HEK293 (cell line): ENCODE data around the gene SEC61A2.

Experiments used
- CTCF ChIA-PET: fragments of 350-600 bp; formaldehyde crosslinking; extraction: SDS; loops from one replicate; lab custom pipeline; 2021; ENCODE audit warnings: antibody characterized with exemption; lab: Yijun Ruan, JAX
- POLR2A ChIA-PET: fragments of 300-600 bp; formaldehyde crosslinking; extraction: SDS; loops from one replicate; lab custom pipeline; 2020; ENCODE audit warnings: antibody characterized with exemption, inconsistent platforms; lab: Yijun Ruan, JAX
- H3K27ac ChIP-seq: fragments of 200-500 bp; sonication (Bioruptor generic); 2 replicates; pipeline ENCODE4 v1.5.1; 2014; ENCODE audit warnings: low read depth, low read length, control low read depth, inconsistent platforms; ENCODE audit errors: extremely low read depth
- H3K36me3 ChIP-seq, 2 experiments: fragments of 200-500 bp in 1 of 2; sonication (Bioruptor generic) in 1 of 2; 1 replicate in 1 of 2; 2 replicates in 1 of 2; pipeline ENCODE4 v1.5.1; 2014 to 2017; ENCODE audit warnings: inconsistent platforms in 2 of 2, low read length in 2 of 2; ENCODE audit not compliant: control insufficient read depth in 2 of 2, insufficient read depth in 1 of 2
- H3K4me1 ChIP-seq: fragments of 200-500 bp; sonication (Bioruptor generic); 2 replicates; pipeline ENCODE4 v1.5.1; 2014; ENCODE audit warnings: mild to moderate bottlenecking, low read length, inconsistent platforms; ENCODE audit not compliant: control insufficient read depth, insufficient read depth
- H3K4me3 ChIP-seq: 2 replicates; pipeline ENCODE4 v1.5.1; 2011; ENCODE audit warnings: low read depth, mild to moderate bottlenecking, control low read depth, low read length, moderate library complexity
- H3K9me3 ChIP-seq: fragments of 200-500 bp; sonication (Bioruptor generic); 2 replicates; pipeline ENCODE4 v1.5.1; 2014; ENCODE audit warnings: low read depth, low read length, inconsistent platforms; ENCODE audit not compliant: control insufficient read depth, insufficient read depth
- EGR2 ChIP-seq: fragments of 450-650 bp; formaldehyde crosslinking; IDR thresholded peaks from 2 replicates; pipeline ENCODE4 v1.5.1; 2016; ENCODE audit warnings: low read depth, missing biosample characterization, missing genetic modification characterization
- HOXC10 ChIP-seq: sonication (generic); formaldehyde crosslinking; IDR thresholded peaks from 2 replicates; pipeline ENCODE4 v1.8.1; 2023; ENCODE audit warnings: mild to moderate bottlenecking, missing genetic modification reagents
- SCRT1 ChIP-seq: fragments of 450-650 bp; formaldehyde crosslinking; IDR thresholded peaks from 2 replicates; pipeline ENCODE4 v1.5.1; 2016; ENCODE audit warnings: missing biosample characterization, missing genetic modification characterization, borderline replicate concordance
- WT1 ChIP-seq: fragments of 450-650 bp; formaldehyde crosslinking; IDR thresholded peaks from 2 replicates; pipeline ENCODE4 v1.5.1; 2016; ENCODE audit warnings: missing biosample characterization, missing genetic modification characterization
- ZBTB44 ChIP-seq: fragments of 450-650 bp; IDR thresholded peaks from 2 replicates; pipeline ENCODE4 v1.5.1; 2018; ENCODE audit warnings: missing biosample characterization, mild to moderate bottlenecking, missing genetic modification characterization
- ZNF121 ChIP-seq: fragments of 450-650 bp; formaldehyde crosslinking; IDR thresholded peaks from 2 replicates; pipeline ENCODE4 v1.5.1; 2016; ENCODE audit warnings: missing biosample characterization, missing genetic modification characterization
- ZNF202 ChIP-seq: fragments of 450-650 bp; formaldehyde crosslinking; IDR thresholded peaks from 2 replicates; pipeline ENCODE4 v1.5.1; 2016; ENCODE audit warnings: missing biosample characterization, missing genetic modification characterization, borderline replicate concordance
- ZNF24 ChIP-seq: fragments of 450-650 bp; formaldehyde crosslinking; IDR thresholded peaks from 2 replicates; pipeline ENCODE4 v1.5.1; 2016; ENCODE audit warnings: missing biosample characterization, missing genetic modification characterization
- ZNF324 ChIP-seq: fragments of 450-650 bp; formaldehyde crosslinking; IDR thresholded peaks from 2 replicates; pipeline ENCODE4 v1.5.1; 2016; ENCODE audit warnings: missing biosample characterization, missing genetic modification characterization
- ZNF426 ChIP-seq: fragments of 450-650 bp; formaldehyde crosslinking; IDR thresholded peaks from 2 replicates; pipeline ENCODE4 v1.5.1; 2017; ENCODE audit warnings: missing biosample characterization, missing genetic modification characterization, mild to moderate bottlenecking, inconsistent platforms, moderate library complexity
- ZNF433 ChIP-seq: fragments of 450-650 bp; formaldehyde crosslinking; IDR thresholded peaks from 2 replicates; pipeline ENCODE4 v1.5.1; 2016; ENCODE audit warnings: missing biosample characterization, missing genetic modification characterization, low read depth
- ZNF48 ChIP-seq: fragments of 450-650 bp; formaldehyde crosslinking; IDR thresholded peaks from 2 replicates; pipeline ENCODE4 v1.5.1; 2016; ENCODE audit warnings: missing biosample characterization, missing genetic modification characterization
- ZNF501 ChIP-seq: fragments of 450-650 bp; formaldehyde crosslinking; IDR thresholded peaks from 2 replicates; pipeline ENCODE4 v1.5.1; 2016; ENCODE audit warnings: missing biosample characterization, missing genetic modification characterization
- ZNF585B ChIP-seq: fragments of 450-650 bp; formaldehyde crosslinking; IDR thresholded peaks from 2 replicates; pipeline ENCODE4 v1.5.1; 2016; ENCODE audit warnings: missing biosample characterization, missing genetic modification characterization
- ZNF596 ChIP-seq: fragments of 450-650 bp; IDR thresholded peaks from 2 replicates; pipeline ENCODE4 v1.5.0; 2018; ENCODE audit warnings: missing biosample characterization, mild to moderate bottlenecking, missing genetic modification characterization, moderate library complexity
- ZNF624 ChIP-seq: fragments of 450-650 bp; formaldehyde crosslinking; IDR thresholded peaks from 2 replicates; pipeline ENCODE4 v1.5.1; 2017; ENCODE audit warnings: missing biosample characterization, missing genetic modification characterization
- ZNF629 ChIP-seq: fragments of 450-650 bp; formaldehyde crosslinking; IDR thresholded peaks from 2 replicates; pipeline ENCODE4 v1.5.1; 2017; ENCODE audit warnings: missing biosample characterization, missing genetic modification characterization
- TF ChIP-seq, protein P1 (sequence below): fragments of 450-650 bp; formaldehyde crosslinking; IDR thresholded peaks from 2 replicates; pipeline ENCODE4 v1.5.1; 2016; ENCODE audit warnings: missing biosample characterization, missing genetic modification characterization
- TF ChIP-seq, protein P2 (sequence below): fragments of 450-650 bp; formaldehyde crosslinking; IDR thresholded peaks from 2 replicates; pipeline ENCODE4 v1.5.1; 2017; ENCODE audit warnings: missing biosample characterization, missing genetic modification characterization
- TF ChIP-seq, protein P3 (sequence below): fragments of 450-650 bp; formaldehyde crosslinking; IDR thresholded peaks from 2 replicates; pipeline ENCODE4 v1.5.1; 2017; ENCODE audit warnings: missing biosample characterization, mild to moderate bottlenecking, missing genetic modification characterization, moderate library complexity
- TF ChIP-seq, protein P4 (sequence below): fragments of 450-650 bp; formaldehyde crosslinking; IDR thresholded peaks from 2 replicates; pipeline ENCODE4 v1.5.1; 2016; ENCODE audit warnings: missing biosample characterization, missing genetic modification characterization

The SEC61A2 gene

GRCh38 chr10:12198156-12198555 lies 68.7 kb downstream of the SEC61A2 start:
- ChIA-PET POLR2A (no interaction called here), CTCF (interaction anchor here (1.1 to 1.8 kb wide), 4 partner anchors 14 to 901 kb away, joined by 3 to 8 read pairs (median 6); partner anchors contain the start of gene OPTN)
- TF ChIP-seq ZNF596 (tag by site-specific recombination) (no peak), WT1 (tag by site-specific recombination) (no peak), ZNF48 (tag by site-specific recombination) (no peak), SCRT1 (tag by site-specific recombination) (no peak), HOXC10 (CRISPR knock-in tag) (no peak), ZNF433 (tag by site-specific recombination) (no peak), ZNF629 (tag by site-specific recombination) (no peak), ZNF426 (tag by site-specific recombination) (no peak), ZNF24 (tag by site-specific recombination) (no peak)
- TF ChIP-seq, protein P1, sequence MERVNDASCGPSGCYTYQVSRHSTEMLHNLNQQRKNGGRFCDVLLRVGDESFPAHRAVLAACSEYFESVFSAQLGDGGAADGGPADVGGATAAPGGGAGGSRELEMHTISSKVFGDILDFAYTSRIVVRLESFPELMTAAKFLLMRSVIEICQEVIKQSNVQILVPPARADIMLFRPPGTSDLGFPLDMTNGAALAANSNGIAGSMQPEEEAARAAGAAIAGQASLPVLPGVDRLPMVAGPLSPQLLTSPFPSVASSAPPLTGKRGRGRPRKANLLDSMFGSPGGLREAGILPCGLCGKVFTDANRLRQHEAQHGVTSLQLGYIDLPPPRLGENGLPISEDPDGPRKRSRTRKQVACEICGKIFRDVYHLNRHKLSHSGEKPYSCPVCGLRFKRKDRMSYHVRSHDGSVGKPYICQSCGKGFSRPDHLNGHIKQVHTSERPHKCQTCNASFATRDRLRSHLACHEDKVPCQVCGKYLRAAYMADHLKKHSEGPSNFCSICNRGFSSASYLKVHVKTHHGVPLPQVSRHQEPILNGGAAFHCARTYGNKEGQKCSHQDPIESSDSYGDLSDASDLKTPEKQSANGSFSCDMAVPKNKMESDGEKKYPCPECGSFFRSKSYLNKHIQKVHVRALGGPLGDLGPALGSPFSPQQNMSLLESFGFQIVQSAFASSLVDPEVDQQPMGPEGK (tag by site-specific recombination) = no peak
- TF ChIP-seq, protein P2, sequence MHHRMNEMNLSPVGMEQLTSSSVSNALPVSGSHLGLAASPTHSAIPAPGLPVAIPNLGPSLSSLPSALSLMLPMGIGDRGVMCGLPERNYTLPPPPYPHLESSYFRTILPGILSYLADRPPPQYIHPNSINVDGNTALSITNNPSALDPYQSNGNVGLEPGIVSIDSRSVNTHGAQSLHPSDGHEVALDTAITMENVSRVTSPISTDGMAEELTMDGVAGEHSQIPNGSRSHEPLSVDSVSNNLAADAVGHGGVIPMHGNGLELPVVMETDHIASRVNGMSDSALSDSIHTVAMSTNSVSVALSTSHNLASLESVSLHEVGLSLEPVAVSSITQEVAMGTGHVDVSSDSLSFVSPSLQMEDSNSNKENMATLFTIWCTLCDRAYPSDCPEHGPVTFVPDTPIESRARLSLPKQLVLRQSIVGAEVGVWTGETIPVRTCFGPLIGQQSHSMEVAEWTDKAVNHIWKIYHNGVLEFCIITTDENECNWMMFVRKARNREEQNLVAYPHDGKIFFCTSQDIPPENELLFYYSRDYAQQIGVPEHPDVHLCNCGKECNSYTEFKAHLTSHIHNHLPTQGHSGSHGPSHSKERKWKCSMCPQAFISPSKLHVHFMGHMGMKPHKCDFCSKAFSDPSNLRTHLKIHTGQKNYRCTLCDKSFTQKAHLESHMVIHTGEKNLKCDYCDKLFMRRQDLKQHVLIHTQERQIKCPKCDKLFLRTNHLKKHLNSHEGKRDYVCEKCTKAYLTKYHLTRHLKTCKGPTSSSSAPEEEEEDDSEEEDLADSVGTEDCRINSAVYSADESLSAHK (tag by site-specific recombination) = no peak
- Histone ChIP-seq H3K27ac (no peak overlapping the region), H3K4me1 (peaks cover 11% of the 10 kb centered on the region; the same call in 1 of the 2 replicates), H3K9me3 (no peaks in the 10 kb centered on the region), H3K4me3 (no peak overlapping the region), H3K36me3 (peaks cover 32 to 46% of the 10 kb centered on the region in 2 experiments)

- no peaks in the 10 kb centered on the region for H3K4me1 ChIP-seq
- H3K9me3 ChIP-seq = no peaks in the 10 kb centered on the region
- H3K4me3 ChIP-seq = no peak overlapping the region
- H3K36me3 ChIP-seq = peaks cover 50 to 68% of the 10 kb centered on the region in 2 experiments
- no peak for TF ChIP-seq ZNF202 (tag by site-specific recombination)
- TF ChIP-seq, all 188 proteins: peak for 0
- no peak overlapping the region for H3K27ac ChIP-seq
- ChIA-PET CTCF (interaction anchor here (0.6 to 1.5 kb wide), 2 partner anchors 14 to 215 kb away, joined by 3 to 16 read pairs; no protein-coding TSS in a partner anchor), POLR2A (no interaction called here)
These were observed 71.4 kb downstream of the SEC61A2 start for GRCh38 chr10:12200850-12201249.

GRCh38 chr10:12201543-12201942 lies 72.1 kb downstream of the SEC61A2 start:
- Histone ChIP-seq H3K4me3 (no peak overlapping the region), H3K4me1 (no peaks in the 10 kb centered on the region), H3K27ac (no peak overlapping the region), H3K36me3 (peaks cover 53 to 71% of the 10 kb centered on the region in 2 experiments), H3K9me3 (no peaks in the 10 kb centered on the region)
- ChIA-PET CTCF (interaction anchor here (0.8 kb wide), 1 partner anchor 13 kb away, joined by 4 read pairs; no protein-coding TSS in a partner anchor), POLR2A (no interaction called here)
- TF ChIP-seq ZNF624 (tag by site-specific recombination) = no peak
- TF ChIP-seq ZBTB44 (tag by site-specific recombination) = no peak
- TF ChIP-seq, protein P3, sequence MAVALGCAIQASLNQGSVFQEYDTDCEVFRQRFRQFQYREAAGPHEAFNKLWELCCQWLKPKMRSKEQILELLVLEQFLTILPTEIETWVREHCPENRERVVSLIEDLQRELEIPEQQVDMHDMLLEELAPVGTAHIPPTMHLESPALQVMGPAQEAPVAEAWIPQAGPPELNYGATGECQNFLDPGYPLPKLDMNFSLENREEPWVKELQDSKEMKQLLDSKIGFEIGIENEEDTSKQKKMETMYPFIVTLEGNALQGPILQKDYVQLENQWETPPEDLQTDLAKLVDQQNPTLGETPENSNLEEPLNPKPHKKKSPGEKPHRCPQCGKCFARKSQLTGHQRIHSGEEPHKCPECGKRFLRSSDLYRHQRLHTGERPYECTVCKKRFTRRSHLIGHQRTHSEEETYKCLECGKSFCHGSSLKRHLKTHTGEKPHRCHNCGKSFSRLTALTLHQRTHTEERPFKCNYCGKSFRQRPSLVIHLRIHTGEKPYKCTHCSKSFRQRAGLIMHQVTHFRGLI (tag by site-specific recombination) = no peak
- TF ChIP-seq ZNF121 (tag by site-specific recombination) = no peak
- no peak; the same call in 1 of the 2 replicates for TF ChIP-seq EGR2 (tag by site-specific recombination)
- TF ChIP-seq ZNF585B (tag by site-specific recombination) = no peak
- no peak for TF ChIP-seq ZNF324 (tag by site-specific recombination)
- no peak for TF ChIP-seq ZNF501 (tag by site-specific recombination)
- no peak for TF ChIP-seq ZNF426 (tag by site-specific recombination)
- TF ChIP-seq, protein P4, sequence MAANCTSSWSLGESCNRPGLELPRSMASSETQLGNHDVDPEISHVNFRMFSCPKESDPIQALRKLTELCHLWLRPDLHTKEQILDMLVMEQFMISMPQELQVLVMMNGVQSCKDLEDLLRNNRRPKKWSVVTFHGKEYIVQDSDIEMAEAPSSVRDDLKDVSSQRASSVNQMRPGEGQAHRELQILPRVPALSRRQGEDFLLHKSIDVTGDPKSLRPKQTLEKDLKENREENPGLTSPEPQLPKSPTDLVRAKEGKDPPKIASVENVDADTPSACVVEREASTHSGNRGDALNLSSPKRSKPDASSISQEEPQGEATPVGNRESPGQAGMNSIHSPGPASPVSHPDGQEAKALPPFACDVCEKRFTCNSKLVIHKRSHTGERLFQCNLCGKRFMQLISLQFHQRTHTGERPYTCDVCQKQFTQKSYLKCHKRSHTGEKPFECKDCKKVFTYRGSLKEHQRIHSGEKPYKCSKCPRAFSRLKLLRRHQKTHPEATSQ = no peak
